Heart left ventricle (tissue), 13 donors: ENCODE data around the gene NEMP2.

Experiments
- CTCF ChIP-seq, 12 donors: fragments of 200-600 bp; sonication (generic) in 4 of 12; IDR thresholded peaks; one replicate each; pipeline versions ENCODE4 v1.5.0 to v1.8.0; 2018 to 2022; ENCODE audit warnings: antibody characterized with exemption in 12 of 12, mild to moderate bottlenecking in 5 of 12
- POLR2A ChIP-seq, 2 donors: fragments of 450-650 bp; IDR thresholded peaks; one replicate each; pipeline ENCODE4 v1.6.1; 2017; ENCODE audit warnings: antibody characterized with exemption in 2 of 2, mild to moderate bottlenecking in 2 of 2, moderate library complexity in 2 of 2
- donor health status: ischemic (EF 13 %, LVEDD 7.1; RV severe dilation, severe dysfunction).
- donor health status: DM: no; HTN: yes; CAD: no.
- donor health status: DM: no; HTN: no; CAD: no.
- donor health status: ischemic (EF 25% LVEDD 6.9; RV normal size, moderate dysfunction).
- donor health status: ischemic (EF 25% LVEDD 5.7; RV mildly dilated, moderate dysfunction).
- donor health status: ischemic (EF 35%, LVEDD 5.7; RV mildly dilated, moderate dysfunction).
- donor health status: nonischemic (EF 11% LVEDD 7.7; RV severe dilation, severe dysfunction).
- donor health status: DM: yes; HTN: yes; CAD: no.
- donor health status: PGD.
- donor health status: ischemic (EF 29% LVEDD 5.4; RV normal size, mild dysfunction).
- donor health status: nonischemic (EF 23%, LVEDD 6.1; RV moderate dilation, normal function).

GRCh38 chr2:190462611-190463010 is 71.9 kb downstream of the NEMP2 start:
- no peak for TF ChIP-seq POLR2A (IDR thresholded peaks at IDR 0.05)
- no peak for TF ChIP-seq CTCF (IDR thresholded peaks at IDR 0.05)
